HCT116 (cell line): ENCODE results near the gene AP2S1. TPM values are rescaled to one million over a fixed set of nuclear protein-coding genes. Genes with fewer than 3 reads are reported as not detected.

Experiments used
- ATAC-seq: fragments of 200-7000 bp; cut with Tn5 transposase; 2 replicates; pipeline ENCODE4 v1.9.1; 2020; ENCODE audit warnings: mild to moderate bottlenecking, moderate library complexity
- BruUV-seq: library from RNA; stranded (reverse); fragments of 400-500 nt; replicated peaks from 2 replicates; lab custom pipeline; 2021; lab: Mats Ljungman, UMichigan
- CTCF ChIA-PET: fragments of 300-600 bp; sonication (Branson Sonifier 250); formaldehyde crosslinking; loops from one replicate; lab custom pipeline; 2021; ENCODE audit warnings: antibody characterized with exemption; lab: Charles Lee
- POLR2A ChIA-PET: fragments of 300-600, 350-600 bp; sonication (Branson Sonifier 250); formaldehyde crosslinking; loops from one replicate; lab custom pipeline; 2021; ENCODE audit warnings: antibody characterized with exemption; lab: Charles Lee
- RAD21 ChIA-PET, 2 experiments: fragments of 300-600 bp; sonication (Branson Sonifier 250); formaldehyde crosslinking; loops; one replicate each; lab custom pipeline; 2023; ENCODE audit warnings: low total read pairs in 2 of 2; ENCODE audit not compliant: uncharacterized antibody in 2 of 2, unreplicated experiment in 2 of 2, low non-redundant PET in 1 of 2; lab: Charles Lee
- DNase-seq: peaks from one replicate; pipeline ENCODE4 v3.0.0-alpha.2; 2010; ENCODE audit warnings: low read depth, low spot score
- H2AFZ ChIP-seq: fragments of 200-600 bp; shearing (Covaris generic), sonication (generic); 2 replicates; pipeline ENCODE4 v1.6.1; 2017; ENCODE audit warnings: low read depth, mixed run types, mixed read lengths, antibody characterized with exemption, low read length; ENCODE audit not compliant: poor library complexity, severe bottlenecking
- H3K27ac ChIP-seq: 2 replicates; pipeline ENCODE4 v1.5.1; 2012; ENCODE audit warnings: low read depth, low read length
- H3K27me3 ChIP-seq: fragments of 200-600 bp; sonication (generic); 2 replicates; pipeline ENCODE4 v1.6.1; 2016; ENCODE audit warnings: mixed run types, low read length, mixed read lengths; ENCODE audit not compliant: insufficient read depth
- H3K36me3 ChIP-seq, 2 experiments: fragments of 200-500 bp in 1 of 2; fragments of 200-600 bp in 1 of 2; sonication (Bioruptor generic) in 1 of 2; sonication (generic) in 1 of 2; 2 replicates each; pipeline versions ENCODE4 v1.5.1 to v1.6.1; 2014 to 2016; ENCODE audit warnings: low read length in 2 of 2, inconsistent platforms in 1 of 2, mixed read lengths in 1 of 2, mixed run types in 1 of 2; ENCODE audit not compliant: insufficient read depth in 2 of 2, control insufficient read depth in 1 of 2
- H3K4me1 ChIP-seq, 2 experiments: fragments of 200-600 bp in 1 of 2; sonication (generic) in 1 of 2; 2 replicates each; pipeline versions ENCODE4 v1.5.1 to v1.6.1; 2012 to 2017; ENCODE audit warnings: low read length in 2 of 2, inconsistent platforms in 1 of 2, mild to moderate bottlenecking in 1 of 2, mixed read lengths in 1 of 2, mixed run types in 1 of 2, moderate library complexity in 1 of 2; ENCODE audit not compliant: insufficient read depth in 2 of 2, control insufficient read depth in 1 of 2
- H3K4me2 ChIP-seq: fragments of 200-600 bp; sonication (generic); 2 replicates; pipeline ENCODE4 v1.6.1; 2017; ENCODE audit warnings: mixed run types, low read length, mixed read lengths
- H3K4me3 ChIP-seq, 2 experiments: fragments of 200-600 bp in 1 of 2; sonication (generic) in 1 of 2; replicated peaks in 1 of 2; 2 replicates each; pipeline ENCODE4 v1.5.1; 2011 to 2016; ENCODE audit warnings: low read length in 2 of 2, control low read depth in 1 of 2, low read depth in 1 of 2, mild to moderate bottlenecking in 1 of 2, mixed read lengths in 1 of 2, mixed run types in 1 of 2
- H3K79me2 ChIP-seq: fragments of 200-600 bp; sonication (generic); 2 replicates; pipeline ENCODE4 v1.6.1; 2017; ENCODE audit warnings: mild to moderate bottlenecking, mixed run types, low read length, moderate library complexity, mixed read lengths; ENCODE audit not compliant: insufficient read depth
- H3K9ac ChIP-seq: fragments of 200-600 bp; sonication (generic); 2 replicates; pipeline ENCODE4 v1.6.1; 2016; ENCODE audit warnings: low read length, mixed read lengths
- H3K9me2 ChIP-seq: fragments of 200-600 bp; sonication (generic), shearing (Covaris generic); 2 replicates; pipeline ENCODE4 v1.6.1; 2017; ENCODE audit warnings: mixed run types, mild to moderate bottlenecking, moderate library complexity; ENCODE audit not compliant: insufficient read depth
- H3K9me3 ChIP-seq, 2 experiments: fragments of 200-500 bp in 1 of 2; fragments of 200-600 bp in 1 of 2; sonication (Bioruptor generic) in 1 of 2; sonication (generic) in 1 of 2; 2 replicates each; pipeline ENCODE4 v1.6.1; 2014 to 2017; ENCODE audit warnings: low read length in 2 of 2, mixed read lengths in 2 of 2, inconsistent platforms in 1 of 2, low read depth in 1 of 2, mild to moderate bottlenecking in 1 of 2, mixed run types in 1 of 2, moderate library complexity in 1 of 2; ENCODE audit not compliant: control insufficient read depth in 1 of 2, insufficient read depth in 1 of 2
- H4K20me1 ChIP-seq: fragments of 200-600 bp; sonication (generic), shearing (Covaris generic); 2 replicates; pipeline ENCODE4 v1.6.1; 2017; ENCODE audit warnings: mixed run types, mild to moderate bottlenecking, moderate library complexity; ENCODE audit not compliant: insufficient read depth
- CBX3 ChIP-seq: IDR thresholded peaks from 2 replicates; pipeline ENCODE4 v1.6.1; 2012; ENCODE audit warnings: low read depth
- CEBPB ChIP-seq: IDR thresholded peaks from 2 replicates; pipeline ENCODE4 v1.6.1; 2012; ENCODE audit warnings: low read depth
- EGR1 ChIP-seq: IDR thresholded peaks from 2 replicates; pipeline ENCODE4 v1.6.1; 2012; ENCODE audit warnings: low read depth
- EZH2 ChIP-seq: fragments of 200-600 bp; sonication (generic); IDR thresholded peaks from 2 replicates; pipeline ENCODE4 v1.6.1; 2017; ENCODE audit warnings: antibody characterized with exemption, mixed run types
- FOSL1 ChIP-seq: IDR thresholded peaks from 2 replicates; pipeline ENCODE4 v1.6.1; 2012; ENCODE audit warnings: low read depth
- POLR2A ChIP-seq: IDR thresholded peaks from 2 replicates; pipeline ENCODE4 v1.7.0; 2011; ENCODE audit warnings: borderline replicate concordance; ENCODE audit not compliant: insufficient read depth, insufficient read length; ENCODE audit errors: extremely low read depth
- POLR2AphosphoS5 ChIP-seq: IDR thresholded peaks from 2 replicates; pipeline ENCODE4 v1.6.1; 2011; ENCODE audit warnings: mild to moderate bottlenecking, low read depth, low read length, moderate library complexity
- SIN3A ChIP-seq: IDR thresholded peaks from 2 replicates; pipeline ENCODE4 v1.6.1; 2012; ENCODE audit warnings: low read depth
- SRF ChIP-seq: IDR thresholded peaks from 2 replicates; pipeline ENCODE4 v1.6.1; 2012; ENCODE audit warnings: low read depth
- ZNF274 ChIP-seq: fragments of 200-500 bp; sonication (Bioruptor generic); IDR thresholded peaks from 2 replicates; pipeline ENCODE4 v1.6.1; 2014; ENCODE audit warnings: mild to moderate bottlenecking, low read depth, low read length, inconsistent platforms
- intact Hi-C: fragments of 100-400 bp; cut with micrococcal nuclease; formaldehyde crosslinking; loops from 2 replicates; pipeline ENCODE4 v1.10.0; 2022
- total RNA-seq: library from RNA; stranded (reverse); gene quantifications from one replicate; pipeline ENCODE4 v1.2.1, GENCODE V29; 2021; ENCODE audit not compliant: unreplicated experiment
- TF ChIP-seq, protein P1 (sequence below): IDR thresholded peaks from 2 replicates; pipeline ENCODE4 v1.6.1; 2012
- TF ChIP-seq, protein P2 (sequence below): IDR thresholded peaks from 2 replicates; pipeline ENCODE4 v1.6.1; 2012

The AP2S1 gene
- total RNA-seq, 1 experiment from 2014 or later: 296 TPM

DNA sequence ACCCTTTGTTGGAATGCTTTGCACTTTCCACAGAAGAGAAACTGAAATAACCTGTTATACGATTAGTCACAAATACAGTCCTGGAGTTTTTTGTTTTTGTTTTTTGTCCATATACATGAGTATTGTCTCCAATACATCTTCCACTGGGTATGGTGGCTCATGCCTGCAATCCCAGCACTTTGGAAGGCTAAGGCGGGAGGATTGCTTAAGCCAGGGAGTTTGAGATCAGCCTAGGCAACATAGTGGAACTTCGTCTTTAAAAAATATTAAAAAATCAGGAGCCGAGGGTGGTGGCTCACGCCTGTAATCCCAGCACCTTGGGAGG is 25.0 kb downstream of the AP2S1 start (continued):
- TF ChIP-seq EGR1: no peak
- TF ChIP-seq POLR2A: no peak
- TF ChIP-seq ZNF274: no peak
- TF ChIP-seq CBX3: no peak

DNA sequence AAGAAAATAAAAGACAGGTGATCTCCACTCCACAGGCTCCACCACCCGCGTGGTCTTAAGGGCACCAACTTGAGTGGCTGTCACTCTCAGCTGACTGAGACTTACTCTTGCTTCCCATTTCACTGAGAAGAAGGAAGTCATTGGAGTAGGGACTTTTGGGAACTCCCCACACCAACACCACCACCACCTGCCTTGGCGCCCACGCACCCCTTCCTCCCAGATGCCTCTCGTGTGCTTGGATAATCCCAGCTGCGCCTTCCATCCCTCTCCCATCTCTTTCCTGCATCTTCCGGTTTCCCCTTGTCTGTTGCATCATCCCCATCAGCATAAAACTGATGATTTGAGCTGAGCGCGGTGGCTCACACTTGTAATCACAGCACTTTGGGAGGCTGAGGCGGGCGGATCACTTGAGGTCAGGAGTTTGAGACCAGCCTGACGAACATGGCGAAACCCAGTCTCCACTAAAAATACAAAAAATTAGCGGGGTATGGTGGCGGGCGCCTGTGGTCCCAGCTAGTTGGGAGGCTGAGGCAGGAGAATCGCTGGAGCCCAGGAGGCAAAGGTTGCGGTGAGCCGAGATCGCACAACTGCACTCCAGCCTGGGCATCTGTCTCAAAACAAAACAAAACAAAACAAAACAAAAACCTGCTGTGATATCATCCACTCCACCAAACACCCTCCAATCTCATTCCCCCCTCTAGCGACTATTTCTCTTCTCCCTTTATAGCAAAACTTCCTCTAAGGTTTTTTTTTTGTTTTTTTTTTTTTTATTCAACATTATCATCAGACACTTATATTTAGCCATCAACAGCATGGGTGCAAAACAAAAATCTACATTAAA is 25.5 kb downstream of the AP2S1 start:
- H3K4me3 ChIP-seq: no peak overlapping the region
- ChIA-PET RAD21 (no interaction called here), POLR2A (interaction anchor here (0.5 to 0.7 kb wide), 2 partner anchors 14 to 26 kb away, joined by 3 read pairs; no protein-coding TSS in a partner anchor), CTCF (no interaction called here)
- no peaks in the 10 kb centered on the region for H3K79me2 ChIP-seq
- H3K4me1 ChIP-seq: peaks cover 27 to 34% of the 10 kb centered on the region in 2 experiments
- no peak for ATAC-seq
- no peak overlapping the region for H3K9ac ChIP-seq
- TF ChIP-seq SIN3A: no peak
- no peak for TF ChIP-seq EZH2
- TF ChIP-seq, protein P1, sequence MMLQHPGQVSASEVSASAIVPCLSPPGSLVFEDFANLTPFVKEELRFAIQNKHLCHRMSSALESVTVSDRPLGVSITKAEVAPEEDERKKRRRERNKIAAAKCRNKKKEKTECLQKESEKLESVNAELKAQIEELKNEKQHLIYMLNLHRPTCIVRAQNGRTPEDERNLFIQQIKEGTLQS: no peak
- no peak for TF ChIP-seq CEBPB
- TF ChIP-seq POLR2AphosphoS5: no peak
- no peak for TF ChIP-seq FOSL1
- no peak for TF ChIP-seq SRF
- TF ChIP-seq, protein P2, sequence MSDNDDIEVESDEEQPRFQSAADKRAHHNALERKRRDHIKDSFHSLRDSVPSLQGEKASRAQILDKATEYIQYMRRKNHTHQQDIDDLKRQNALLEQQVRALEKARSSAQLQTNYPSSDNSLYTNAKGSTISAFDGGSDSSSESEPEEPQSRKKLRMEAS: no peak
- no peak overlapping the region for H3K4me2 ChIP-seq
- H2AFZ ChIP-seq: no peak overlapping the region
- BruUV-seq: no TSS peak
- H4K20me1 ChIP-seq: no peaks in the 10 kb centered on the region
- no peaks in the 10 kb centered on the region for H3K36me3 ChIP-seq
- intact Hi-C loops: no loop called here
- H3K27me3 ChIP-seq: no peaks in the 10 kb centered on the region
- no peaks in the 10 kb centered on the region for H3K9me3 ChIP-seq
- DNase-seq: no peak
- H3K9me2 ChIP-seq: no peaks in the 10 kb centered on the region
- no peak overlapping the region for H3K27ac ChIP-seq
